HuH-7 (cell line): Measurements from ENCODE around the gene ZNF326.
"Not testable (repeated sequence)": the region's sequence is repeated elsewhere in the genome, so short reads cannot be mapped to it uniquely, and the experiment has no call there.

Source experiments
- DNase-seq: peaks from one replicate; pipeline ENCODE4 v3.0.0; 2011; ENCODE audit warnings: low spot score

The ZNF326 gene

GRCh38 chr1:89998306-89998705 lies 3.4 kb downstream of the ZNF326 start:
- DNase-seq, result no peak

GRCh38 chr1:89999208-89999607 lies 4.3 kb downstream of the ZNF326 start:
- DNase-seq, result no peak

- DNase-seq, result no peak
Observed at GRCh38 chr1:89999628-90000027, 4.7 kb downstream of the ZNF326 start.

- DNase-seq, result no peak
Observed at GRCh38 chr1:90000934-90001676, 6.2 kb downstream of the ZNF326 start.

- no peak for DNase-seq
Observed at GRCh38 chr1:90007979-90008404, 13.1 kb downstream of the ZNF326 start.

- no peak for DNase-seq
Observed at GRCh38 chr1:90012300-90012699, 17.4 kb downstream of the ZNF326 start.

GRCh38 chr1:90023691-90024090 lies 28.8 kb downstream of the ZNF326 start:
- DNase-seq, result no peak

- no peak for DNase-seq
Observed at GRCh38 chr1:90027281-90027680, 32.4 kb downstream of the ZNF326 start.

- DNase-seq, result no peak
Observed at GRCh38 chr1:90039652-90040051, 44.7 kb downstream of the ZNF326 start.

- no peak for DNase-seq
Observed at GRCh38 chr1:90043586-90043985, 48.7 kb downstream of the ZNF326 start.

GRCh38 chr1:90044346-90044745 lies 49.4 kb downstream of the ZNF326 start:
- DNase-seq, result no peak

- DNase-seq, result peak; percentile 20
Observed at GRCh38 chr1:90045853-90046563, 51.1 kb downstream of the ZNF326 start.

GRCh38 chr1:90046635-90047034 lies 51.7 kb downstream of the ZNF326 start:
- DNase-seq, result no peak

- no peak for DNase-seq
Observed at GRCh38 chr1:90048043-90048442, 53.1 kb downstream of the ZNF326 start.

GRCh38 chr1:90062700-90063643 lies 68.1 kb downstream of the ZNF326 start:
- not testable (repeated sequence) for DNase-seq

GRCh38 chr1:90064109-90064508 lies 69.2 kb downstream of the ZNF326 start:
- DNase-seq, result not testable (repeated sequence)

- no peak for DNase-seq
Observed at GRCh38 chr1:90067194-90067931, 72.5 kb downstream of the ZNF326 start.

- DNase-seq, result no peak
Observed at GRCh38 chr1:90068611-90069280, 73.8 kb downstream of the ZNF326 start.

- DNase-seq, result no peak
Observed at GRCh38 chr1:90074137-90074536, 79.2 kb downstream of the ZNF326 start.

- no peak for DNase-seq
Observed at GRCh38 chr1:90074566-90074965, 79.7 kb downstream of the ZNF326 start.

GRCh38 chr1:90074970-90075391 lies 80.1 kb downstream of the ZNF326 start:
- DNase-seq, result no peak
